IMR-90 (cell line): ENCODE results near the gene ZFAND4. TPM values are rescaled to one million over a fixed set of nuclear protein-coding genes. Genes with fewer than 3 reads are reported as not detected.

ENCODE experiments used
- ATAC-seq: fragments of 200-7000 bp; cut with Tn5 transposase; 2 replicates; pipeline ENCODE4 v1.9.1; 2020; ENCODE audit warnings: low read depth, mild to moderate bottlenecking, moderate library complexity
- BruUV-seq: library from RNA; stranded (reverse); fragments of 400-500 nt; replicated peaks from 2 replicates; lab custom pipeline; 2021; lab: Mats Ljungman, UMichigan
- CTCF ChIA-PET: fragments of 300-600 bp; formaldehyde crosslinking; extraction: SDS; loops from one replicate; lab custom pipeline; 2021; ENCODE audit warnings: antibody characterized with exemption; lab: Yijun Ruan, JAX
- POLR2A ChIA-PET: fragments of 300-600 bp; sonication (Branson Sonifier 250); formaldehyde crosslinking; loops from one replicate; lab custom pipeline; 2022; ENCODE audit warnings: antibody characterized with exemption; ENCODE audit not compliant: unreplicated experiment; lab: Charles Lee
- DNase-seq: peaks from one replicate; pipeline ENCODE4 v3.0.0; 2013
- H2AFZ ChIP-seq: replicated peaks from 2 replicates; pipeline ENCODE3; 2013; ENCODE audit warnings: low read length, mild to moderate bottlenecking; ENCODE audit not compliant: poor library complexity
- H2AK5ac ChIP-seq: 2 replicates; pipeline ENCODE4 v1.6.1; 2013; ENCODE audit warnings: low read depth, low read length, inconsistent platforms
- H2AK9ac ChIP-seq: replicated peaks from 2 replicates; pipeline ENCODE3; 2013; ENCODE audit warnings: mild to moderate bottlenecking, low read depth, low read length, moderate library complexity; ENCODE audit not compliant: poor library complexity
- H2BK120ac ChIP-seq: 2 replicates; pipeline ENCODE4 v1.6.1; 2013; ENCODE audit warnings: low read depth, low read length, inconsistent platforms
- H2BK15ac ChIP-seq: 3 replicates; pipeline ENCODE4 v1.6.1; 2013; ENCODE audit warnings: low read depth, low read length, inconsistent platforms
- H2BK20ac ChIP-seq: 2 replicates; pipeline ENCODE4 v1.6.1; 2013; ENCODE audit warnings: low read depth, mild to moderate bottlenecking, inconsistent platforms, low read length, moderate library complexity
- H2BK5ac ChIP-seq: 2 replicates; pipeline ENCODE4 v1.6.1; 2013; ENCODE audit warnings: mild to moderate bottlenecking, low read depth, low read length, inconsistent platforms; ENCODE audit not compliant: poor library complexity, severe bottlenecking
- H3K14ac ChIP-seq: replicated peaks from 2 replicates; pipeline ENCODE4 v1.6.1; 2013; ENCODE audit warnings: low read depth, low read length, inconsistent platforms
- H3K18ac ChIP-seq: 2 replicates; pipeline ENCODE4 v1.6.1; 2013; ENCODE audit warnings: low read depth, low read length, control low read depth
- H3K23ac ChIP-seq: 2 replicates; pipeline ENCODE4 v1.6.1; 2013; ENCODE audit warnings: low read depth, low read length, inconsistent platforms
- H3K27ac ChIP-seq: 2 replicates; pipeline ENCODE4 v1.5.1; 2013; ENCODE audit warnings: mild to moderate bottlenecking, control low read depth, low read length; ENCODE audit not compliant: insufficient read depth
- H3K27me3 ChIP-seq: 2 replicates; pipeline ENCODE4 v1.6.1; 2013; ENCODE audit warnings: low read length; ENCODE audit not compliant: control insufficient read depth, insufficient read depth
- H3K36me3 ChIP-seq: 2 replicates; pipeline ENCODE4 v1.6.1; 2013; ENCODE audit warnings: low read length, mixed read lengths; ENCODE audit not compliant: control insufficient read depth, insufficient read depth
- H3K4ac ChIP-seq: 2 replicates; pipeline ENCODE4 v1.6.1; 2013; ENCODE audit warnings: low read depth, low read length, inconsistent platforms
- H3K4me1 ChIP-seq: 2 replicates; pipeline ENCODE4 v1.6.1; 2013; ENCODE audit warnings: low read length, mixed read lengths; ENCODE audit not compliant: control insufficient read depth, insufficient read depth
- H3K4me2 ChIP-seq: 2 replicates; pipeline ENCODE4 v1.6.1; 2013; ENCODE audit warnings: low read depth, mild to moderate bottlenecking, control low read depth, low read length, moderate library complexity
- H3K4me3 ChIP-seq: 2 replicates; pipeline ENCODE4 v1.5.1; 2013; ENCODE audit warnings: low read depth, mild to moderate bottlenecking, control low read depth, low read length, moderate library complexity; ENCODE audit not compliant: insufficient read depth
- H3K56ac ChIP-seq: 2 replicates; pipeline ENCODE4 v1.6.1; 2013; ENCODE audit warnings: low read length, inconsistent platforms; ENCODE audit not compliant: insufficient read depth; ENCODE audit errors: extremely low read depth
- H3K79me1 ChIP-seq, 2 experiments: 2 replicates each; pipeline ENCODE4 v1.6.1; 2013; ENCODE audit warnings: low read length in 2 of 2, inconsistent platforms in 1 of 2, low read depth in 1 of 2
- H3K9ac ChIP-seq: 2 replicates; pipeline ENCODE4 v1.6.1; 2013; ENCODE audit warnings: low read depth, low read length, control low read depth
- H3K9me1 ChIP-seq: 2 replicates; pipeline ENCODE4 v1.6.1; 2013; ENCODE audit warnings: low read length, inconsistent platforms; ENCODE audit not compliant: insufficient read depth
- H3K9me3 ChIP-seq: 2 replicates; pipeline ENCODE4 v1.6.1; 2013; ENCODE audit warnings: low read length; ENCODE audit not compliant: control insufficient read depth, insufficient read depth
- H4K20me1 ChIP-seq: 2 replicates; pipeline ENCODE4 v1.6.1; 2013; ENCODE audit warnings: low read length, inconsistent platforms; ENCODE audit not compliant: insufficient read depth
- H4K5ac ChIP-seq: 2 replicates; pipeline ENCODE4 v1.6.1; 2013; ENCODE audit warnings: mild to moderate bottlenecking, low read depth, low read length, control low read depth
- H4K8ac ChIP-seq, 2 experiments: 2 replicates each; pipeline ENCODE4 v1.6.1; 2013; ENCODE audit warnings: low read depth in 2 of 2, low read length in 2 of 2, control low read depth in 1 of 2, inconsistent platforms in 1 of 2
- H4K91ac ChIP-seq: 2 replicates; pipeline ENCODE4 v1.6.1; 2013; ENCODE audit warnings: low read depth, low read length, inconsistent platforms; ENCODE audit not compliant: insufficient read depth
- BHLHE40 ChIP-seq: fragments of 150-350 bp; IDR thresholded peaks from 2 replicates; pipeline ENCODE4 v1.6.1; 2016; ENCODE audit warnings: mild to moderate bottlenecking, low read depth, low read length
- CEBPB ChIP-seq: IDR thresholded peaks from 2 replicates; pipeline ENCODE4 v1.6.1; 2012; ENCODE audit warnings: low read depth, low read length, improper control_type of control experiment
- CHD1 ChIP-seq: IDR thresholded peaks from 2 replicates; pipeline ENCODE4 v1.6.1; 2012; ENCODE audit warnings: low read depth, low read length, improper control_type of control experiment
- FOS ChIP-seq: fragments of 150-350 bp; IDR thresholded peaks from 2 replicates; pipeline ENCODE4 v1.6.1; 2016; ENCODE audit warnings: low read depth, low read length
- MAFK ChIP-seq: IDR thresholded peaks from 2 replicates; pipeline ENCODE4 v1.6.1; 2012; ENCODE audit warnings: low read depth, low read length, improper control_type of control experiment
- MAZ ChIP-seq: IDR thresholded peaks from 2 replicates; pipeline ENCODE4 v1.6.1; 2012; ENCODE audit warnings: low read depth, mild to moderate bottlenecking, low read length, improper control_type of control experiment, moderate library complexity, borderline replicate concordance
- MXI1 ChIP-seq: IDR thresholded peaks from 2 replicates; pipeline ENCODE4 v1.6.1; 2012; ENCODE audit warnings: low read depth, mild to moderate bottlenecking, low read length, moderate library complexity, borderline replicate concordance
- NFE2L2 ChIP-seq: fragments of 150-350 bp; IDR thresholded peaks from 2 replicates; pipeline ENCODE4 v1.6.1; 2016; ENCODE audit warnings: low read depth, mild to moderate bottlenecking, low read length
- POLR2A ChIP-seq: IDR thresholded peaks from 2 replicates; pipeline ENCODE4 v1.6.1; 2012; ENCODE audit warnings: mild to moderate bottlenecking, low read depth, low read length
- RAD21 ChIP-seq: IDR thresholded peaks from 2 replicates; pipeline ENCODE4 v1.6.1; 2012; ENCODE audit warnings: low read length, improper control_type of control experiment
- RCOR1 ChIP-seq: IDR thresholded peaks from 2 replicates; pipeline ENCODE4 v1.6.1; 2012; ENCODE audit warnings: mild to moderate bottlenecking, low read length, improper control_type of control experiment; ENCODE audit not compliant: insufficient replicate concordance
- RFX5 ChIP-seq: IDR thresholded peaks from 2 replicates; pipeline ENCODE4 v1.8.0; 2012; ENCODE audit warnings: low read depth, mild to moderate bottlenecking, low read length, moderate library complexity
- SMC3 ChIP-seq: fragments of 150-350 bp; IDR thresholded peaks from 2 replicates; pipeline ENCODE4 v1.6.1; 2016; ENCODE audit warnings: low read depth, mild to moderate bottlenecking, antibody characterized with exemption, low read length, moderate library complexity
- USF2 ChIP-seq: fragments of 150-350 bp; IDR thresholded peaks from 2 replicates; pipeline ENCODE4 v1.6.1; 2017; ENCODE audit warnings: mild to moderate bottlenecking, antibody characterized with exemption, low read length, low read depth
- WGBS, 2 experiments: methylation state at CpG; one replicate each; pipeline versions ENCODE4 v1.1.5 to v1.1.7; 2013; ENCODE audit warnings: missing lambda C conversion rate in 2 of 2; ENCODE audit not compliant: insufficient read length in 1 of 2; ENCODE audit errors: extremely low coverage in 2 of 2; 5-methylcytosine and 5-hydroxymethylcytosine counted together
- dilution Hi-C: fragments of 300-500 bp; cut with HindIII; formaldehyde crosslinking; loops from one replicate; pipeline ENCODE4 v1.14.3; 2018; ENCODE audit warnings: low sequenced_read_pairs; ENCODE audit not compliant: unreplicated experiment
- in situ Hi-C: fragments of 300-500 bp; cut with MboI; formaldehyde crosslinking; loops from 3 replicates; pipeline ENCODE4 v1.14.3; 2019; ENCODE audit warnings: low sequenced_read_pairs, inconsistent platforms, mixed read lengths
- intact Hi-C: fragments of 100-400 bp; cut with micrococcal nuclease; formaldehyde crosslinking; loops from 2 replicates; pipeline ENCODE4 v1.10.0; 2022
- polyA plus RNA-seq, 3 experiments: library from polyadenylated mRNA; depleted of rRNA; stranded (reverse); fragments of >200 nt; gene quantifications; 2 replicates each; pipeline ENCODE4 v1.2.3, GENCODE V29; 2012; ENCODE audit warnings: low replicate concordance in 1 of 3
- total RNA-seq: library from RNA; depleted of rRNA; stranded (reverse); fragments of >200 nt; gene quantifications from 2 replicates; pipeline ENCODE4 v1.2.3, GENCODE V29; 2012
- TF ChIP-seq, protein P1 (sequence below): conservative IDR thresholded peaks from 2 replicates; pipeline ENCODE4 v1.5.1; 2012; ENCODE audit warnings: mild to moderate bottlenecking, low read depth, low read length, improper control_type of control experiment
- TF ChIP-seq, protein P2 (sequence below): fragments of 150-350 bp; IDR thresholded peaks from 2 replicates; pipeline ENCODE4 v1.6.1; 2016; ENCODE audit warnings: low read depth, mild to moderate bottlenecking, low read length, moderate library complexity, borderline replicate concordance

Gene ZFAND4
- total and polyA plus RNA-seq, 2 of the 4 experiments (the other 2 are of a cell fraction): 2.0 to 3.4 TPM

- no TSS peak for BruUV-seq
- in situ Hi-C loops: no loop called here
Measured at GRCh38 chr10:45640941-45641340, 31.6 kb downstream of the ZFAND4 start.

More at GRCh38 chr10:45640941-45641340, 31.6 kb downstream of the ZFAND4 start:
- Histone ChIP-seq H3K27me3 (no peaks in the 10 kb centered on the region), H4K8ac (no peak overlapping the region), H3K18ac (no peak overlapping the region), H3K4ac (no peak overlapping the region), H3K14ac (no peak overlapping the region), H3K4me1 (no peaks in the 10 kb centered on the region), H3K56ac (no peak overlapping the region), H3K9me1 (no peaks in the 10 kb centered on the region), H4K91ac (no peak overlapping the region), H3K9ac (no peak overlapping the region), H3K4me3 (no peak overlapping the region), H2AFZ (no peak overlapping the region), H3K36me3 (no peaks in the 10 kb centered on the region), H2AK9ac (no peak overlapping the region), H3K9me3 (no peaks in the 10 kb centered on the region), H2AK5ac (no peak overlapping the region), H3K23ac (no peak overlapping the region), H3K79me1 (no peaks in the 10 kb centered on the region), H2BK15ac (no peak overlapping the region), H4K20me1 (no peaks in the 10 kb centered on the region), H4K5ac (no peak overlapping the region), H2BK120ac (no peak overlapping the region), H3K4me2 (no peak overlapping the region), H3K27ac (no peak overlapping the region), H2BK5ac (no peak overlapping the region), H2BK20ac (no peak overlapping the region)
- CTCF ChIA-PET: no interaction called here
- no CpG with 5 or more reads among the region's 4 CpGs for WGBS, 2 experiments
- DNase-seq: no peak
- dilution Hi-C loops: no loop called here
- no peak for TF ChIP-seq RCOR1
- TF ChIP-seq POLR2A: no peak
- no peak for TF ChIP-seq RFX5
- TF ChIP-seq BHLHE40: no peak
- TF ChIP-seq MAFK: no peak
- TF ChIP-seq RAD21: no peak
- TF ChIP-seq CEBPB: no peak
- TF ChIP-seq MXI1: no peak
- TF ChIP-seq NFE2L2: no peak
- no peak for TF ChIP-seq USF2
- no peak for TF ChIP-seq MAZ
- TF ChIP-seq, protein P1, sequence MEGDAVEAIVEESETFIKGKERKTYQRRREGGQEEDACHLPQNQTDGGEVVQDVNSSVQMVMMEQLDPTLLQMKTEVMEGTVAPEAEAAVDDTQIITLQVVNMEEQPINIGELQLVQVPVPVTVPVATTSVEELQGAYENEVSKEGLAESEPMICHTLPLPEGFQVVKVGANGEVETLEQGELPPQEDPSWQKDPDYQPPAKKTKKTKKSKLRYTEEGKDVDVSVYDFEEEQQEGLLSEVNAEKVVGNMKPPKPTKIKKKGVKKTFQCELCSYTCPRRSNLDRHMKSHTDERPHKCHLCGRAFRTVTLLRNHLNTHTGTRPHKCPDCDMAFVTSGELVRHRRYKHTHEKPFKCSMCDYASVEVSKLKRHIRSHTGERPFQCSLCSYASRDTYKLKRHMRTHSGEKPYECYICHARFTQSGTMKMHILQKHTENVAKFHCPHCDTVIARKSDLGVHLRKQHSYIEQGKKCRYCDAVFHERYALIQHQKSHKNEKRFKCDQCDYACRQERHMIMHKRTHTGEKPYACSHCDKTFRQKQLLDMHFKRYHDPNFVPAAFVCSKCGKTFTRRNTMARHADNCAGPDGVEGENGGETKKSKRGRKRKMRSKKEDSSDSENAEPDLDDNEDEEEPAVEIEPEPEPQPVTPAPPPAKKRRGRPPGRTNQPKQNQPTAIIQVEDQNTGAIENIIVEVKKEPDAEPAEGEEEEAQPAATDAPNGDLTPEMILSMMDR: no peak
- no peak for TF ChIP-seq CHD1
- TF ChIP-seq, protein P2, sequence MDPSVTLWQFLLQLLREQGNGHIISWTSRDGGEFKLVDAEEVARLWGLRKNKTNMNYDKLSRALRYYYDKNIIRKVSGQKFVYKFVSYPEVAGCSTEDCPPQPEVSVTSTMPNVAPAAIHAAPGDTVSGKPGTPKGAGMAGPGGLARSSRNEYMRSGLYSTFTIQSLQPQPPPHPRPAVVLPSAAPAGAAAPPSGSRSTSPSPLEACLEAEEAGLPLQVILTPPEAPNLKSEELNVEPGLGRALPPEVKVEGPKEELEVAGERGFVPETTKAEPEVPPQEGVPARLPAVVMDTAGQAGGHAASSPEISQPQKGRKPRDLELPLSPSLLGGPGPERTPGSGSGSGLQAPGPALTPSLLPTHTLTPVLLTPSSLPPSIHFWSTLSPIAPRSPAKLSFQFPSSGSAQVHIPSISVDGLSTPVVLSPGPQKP: no peak
- no peak for TF ChIP-seq FOS
- no peak for TF ChIP-seq SMC3
- POLR2A ChIA-PET: no interaction called here
- no peak for ATAC-seq
- intact Hi-C loops: no loop called here
